ENCODE results near the gene RXRA.

DNA sequence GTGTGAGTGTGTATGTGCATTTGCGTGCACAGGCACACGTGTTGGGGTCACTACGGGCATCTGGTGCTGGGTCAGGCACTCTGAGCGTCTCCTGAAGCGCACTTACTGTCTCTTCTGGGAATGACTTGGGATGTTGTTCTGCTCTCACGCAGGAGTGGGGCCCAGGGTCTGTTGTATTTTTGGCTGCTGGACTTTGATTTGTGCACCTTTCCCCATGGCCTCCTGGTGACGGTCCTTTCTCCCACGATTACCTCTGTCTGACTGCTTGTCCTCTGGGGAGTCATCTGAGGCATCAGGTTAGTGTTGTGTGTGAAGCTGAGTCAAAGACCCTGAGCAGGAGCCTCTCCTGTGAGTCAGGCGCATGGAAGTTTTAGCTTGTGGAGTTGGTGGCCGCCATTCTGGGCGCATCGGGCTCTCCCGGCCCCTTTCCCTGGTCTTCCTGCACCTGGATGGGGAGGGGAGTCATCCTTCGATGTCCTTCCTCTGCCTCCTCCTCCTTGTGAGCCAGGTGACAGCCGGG, 62.1 kb downstream of the RXRA start:
- no peak for TF ChIP-seq EP300 (conservative IDR thresholded peaks at IDR 0.05; ENCODE audit: poor library complexity, severe bottlenecking)
- TF ChIP-seq POLR2AphosphoS5 (IDR thresholded peaks at IDR 0.05): no peak
- TF ChIP-seq RAD21 (conservative IDR thresholded peaks at IDR 0.05): no peak
- TF ChIP-seq, protein P1, sequence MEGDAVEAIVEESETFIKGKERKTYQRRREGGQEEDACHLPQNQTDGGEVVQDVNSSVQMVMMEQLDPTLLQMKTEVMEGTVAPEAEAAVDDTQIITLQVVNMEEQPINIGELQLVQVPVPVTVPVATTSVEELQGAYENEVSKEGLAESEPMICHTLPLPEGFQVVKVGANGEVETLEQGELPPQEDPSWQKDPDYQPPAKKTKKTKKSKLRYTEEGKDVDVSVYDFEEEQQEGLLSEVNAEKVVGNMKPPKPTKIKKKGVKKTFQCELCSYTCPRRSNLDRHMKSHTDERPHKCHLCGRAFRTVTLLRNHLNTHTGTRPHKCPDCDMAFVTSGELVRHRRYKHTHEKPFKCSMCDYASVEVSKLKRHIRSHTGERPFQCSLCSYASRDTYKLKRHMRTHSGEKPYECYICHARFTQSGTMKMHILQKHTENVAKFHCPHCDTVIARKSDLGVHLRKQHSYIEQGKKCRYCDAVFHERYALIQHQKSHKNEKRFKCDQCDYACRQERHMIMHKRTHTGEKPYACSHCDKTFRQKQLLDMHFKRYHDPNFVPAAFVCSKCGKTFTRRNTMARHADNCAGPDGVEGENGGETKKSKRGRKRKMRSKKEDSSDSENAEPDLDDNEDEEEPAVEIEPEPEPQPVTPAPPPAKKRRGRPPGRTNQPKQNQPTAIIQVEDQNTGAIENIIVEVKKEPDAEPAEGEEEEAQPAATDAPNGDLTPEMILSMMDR (IDR thresholded peaks at IDR 0.05; ENCODE audit: poor library complexity, severe bottlenecking): no peak
- no peak for TF ChIP-seq EZH2 (IDR thresholded peaks at IDR 0.05; ENCODE audit: borderline replicate concordance, insufficient read depth, low read length, poor library complexity, severe bottlenecking)
- TF ChIP-seq, protein P2, sequence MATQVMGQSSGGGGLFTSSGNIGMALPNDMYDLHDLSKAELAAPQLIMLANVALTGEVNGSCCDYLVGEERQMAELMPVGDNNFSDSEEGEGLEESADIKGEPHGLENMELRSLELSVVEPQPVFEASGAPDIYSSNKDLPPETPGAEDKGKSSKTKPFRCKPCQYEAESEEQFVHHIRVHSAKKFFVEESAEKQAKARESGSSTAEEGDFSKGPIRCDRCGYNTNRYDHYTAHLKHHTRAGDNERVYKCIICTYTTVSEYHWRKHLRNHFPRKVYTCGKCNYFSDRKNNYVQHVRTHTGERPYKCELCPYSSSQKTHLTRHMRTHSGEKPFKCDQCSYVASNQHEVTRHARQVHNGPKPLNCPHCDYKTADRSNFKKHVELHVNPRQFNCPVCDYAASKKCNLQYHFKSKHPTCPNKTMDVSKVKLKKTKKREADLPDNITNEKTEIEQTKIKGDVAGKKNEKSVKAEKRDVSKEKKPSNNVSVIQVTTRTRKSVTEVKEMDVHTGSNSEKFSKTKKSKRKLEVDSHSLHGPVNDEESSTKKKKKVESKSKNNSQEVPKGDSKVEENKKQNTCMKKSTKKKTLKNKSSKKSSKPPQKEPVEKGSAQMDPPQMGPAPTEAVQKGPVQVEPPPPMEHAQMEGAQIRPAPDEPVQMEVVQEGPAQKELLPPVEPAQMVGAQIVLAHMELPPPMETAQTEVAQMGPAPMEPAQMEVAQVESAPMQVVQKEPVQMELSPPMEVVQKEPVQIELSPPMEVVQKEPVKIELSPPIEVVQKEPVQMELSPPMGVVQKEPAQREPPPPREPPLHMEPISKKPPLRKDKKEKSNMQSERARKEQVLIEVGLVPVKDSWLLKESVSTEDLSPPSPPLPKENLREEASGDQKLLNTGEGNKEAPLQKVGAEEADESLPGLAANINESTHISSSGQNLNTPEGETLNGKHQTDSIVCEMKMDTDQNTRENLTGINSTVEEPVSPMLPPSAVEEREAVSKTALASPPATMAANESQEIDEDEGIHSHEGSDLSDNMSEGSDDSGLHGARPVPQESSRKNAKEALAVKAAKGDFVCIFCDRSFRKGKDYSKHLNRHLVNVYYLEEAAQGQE (IDR thresholded peaks at IDR 0.05; ENCODE audit: borderline replicate concordance): no peak
- TF ChIP-seq MXI1 (conservative IDR thresholded peaks at IDR 0.05; ENCODE audit: poor library complexity, severe bottlenecking): no peak
